Retina (tissue), 1 donor: ENCODE results near the gene TGIF2.
"Not testable (repeated sequence)": the region's sequence is repeated elsewhere in the genome, so short reads cannot be mapped to it uniquely, and the experiment has no call there.

Experiments used
- DNase-seq: peaks from one replicate; pipeline ENCODE4 v3.0.0-alpha.2; 2016

TGIF2 gene

GRCh38 chr20:36547186-36548005 is 26.0 kb upstream of the TGIF2 start:
- no peak for DNase-seq

GRCh38 chr20:36548006-36548315 is 25.4 kb upstream of the TGIF2 start:
- DNase-seq, result no peak

GRCh38 chr20:36548704-36549627 is 24.4 kb upstream of the TGIF2 start:
- DNase-seq, result no peak

- DNase-seq, result no peak
Observed at GRCh38 chr20:36549628-36549941, 23.8 kb upstream of the TGIF2 start.

GRCh38 chr20:36549942-36550789 is 23.2 kb upstream of the TGIF2 start:
- DNase-seq, result no peak

GRCh38 chr20:36550790-36551299 is 22.6 kb upstream of the TGIF2 start:
- DNase-seq, result no peak

- DNase-seq, result no peak
Observed at GRCh38 chr20:36555248-36555647, 18.1 kb upstream of the TGIF2 start.

- DNase-seq, result no peak
Observed at GRCh38 chr20:36562724-36563123, 10.7 kb upstream of the TGIF2 start.

- DNase-seq, result no peak
Observed at GRCh38 chr20:36563374-36563773, 10.0 kb upstream of the TGIF2 start.

GRCh38 chr20:36564078-36564725 is 9.2 kb upstream of the TGIF2 start:
- not testable (repeated sequence) for DNase-seq

- not testable (repeated sequence) for DNase-seq
Observed at GRCh38 chr20:36564726-36565121, 8.7 kb upstream of the TGIF2 start.

GRCh38 chr20:36565520-36565919 is 7.9 kb upstream of the TGIF2 start:
- DNase-seq, result no peak

GRCh38 chr20:36569847-36570429 is 3.5 kb upstream of the TGIF2 start:
- no peak for DNase-seq

- DNase-seq, result peak; percentile 45
Observed at GRCh38 chr20:36571564-36572504, 1.6 kb upstream of the TGIF2 start.

GRCh38 chr20:36572701-36573102 is 695 bp upstream of the TGIF2 start:
- DNase-seq, result no peak

GRCh38 chr20:36573798-36574365 is 485 bp downstream of the TGIF2 start:
- peak; percentile 55 for DNase-seq

GRCh38 chr20:36574366-36575135 is 1.2 kb downstream of the TGIF2 start:
- peak; percentile 78 for DNase-seq

GRCh38 chr20:36576081-36576445 is 2.7 kb downstream of the TGIF2 start:
- DNase-seq, result no peak

- DNase-seq, result no peak
Observed at GRCh38 chr20:36578356-36579041, 5.1 kb downstream of the TGIF2 start.
